Activated CD4-positive, alpha-beta T cell treated with anti-CD3 and anti-CD28 coated beads for 48 hours (primary cell): ENCODE data around the gene DGCR8.
A peak's percentile ranks its signal among the peaks of the same experiment; 100 is the strongest.
"Not testable (repeated sequence)": the region's sequence is repeated elsewhere in the genome, so short reads cannot be mapped to it uniquely, and the experiment has no call there.

ENCODE experiments used
- DNase-seq: peaks from one replicate; pipeline ENCODE4 v3.0.0-alpha.2; 2020

The DGCR8 gene

GRCh38 chr22:20156611-20157429 lies 76.8 kb downstream of the DGCR8 start:
- peak; percentile 93 for DNase-seq

DNA sequence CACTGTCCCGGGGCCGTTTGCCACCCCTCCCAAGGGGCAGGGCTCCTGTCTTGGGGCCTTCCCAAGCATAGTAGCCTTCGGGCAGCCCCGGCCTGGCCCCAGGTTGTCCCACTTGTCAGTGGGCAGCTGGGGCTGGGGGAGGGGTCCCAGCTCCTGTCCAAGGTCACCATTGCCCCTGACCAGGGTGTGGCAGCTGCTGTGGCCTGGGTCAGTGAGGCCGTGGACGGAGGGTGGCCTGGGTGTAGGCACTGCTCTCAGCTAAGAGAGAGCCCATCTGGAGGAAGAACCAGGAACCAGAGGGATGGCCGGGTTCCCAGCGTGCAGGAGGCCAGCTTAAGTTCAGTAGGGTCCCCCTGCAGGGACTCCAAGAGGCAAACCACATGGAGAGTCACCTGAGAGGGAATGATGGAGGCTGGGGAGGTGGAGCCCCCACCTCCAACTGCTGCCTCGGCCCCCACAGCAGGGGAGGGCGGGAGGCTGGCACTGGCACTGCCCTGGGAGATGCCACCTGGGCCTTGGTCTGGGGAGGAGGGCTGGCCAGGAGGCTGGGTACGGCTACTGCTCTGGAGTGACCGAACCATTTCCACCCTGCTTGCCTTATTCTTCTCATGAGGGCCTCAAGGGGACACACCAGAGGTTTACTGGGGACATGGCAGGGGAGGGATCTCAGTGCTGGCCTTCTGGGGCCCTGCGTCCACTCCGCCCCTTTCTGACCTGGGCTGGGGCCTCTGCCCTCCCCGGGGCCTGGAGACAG lies 77.6 kb downstream of the DGCR8 start:
- DNase-seq = no peak

GRCh38 chr22:20158391-20159036 lies 78.5 kb downstream of the DGCR8 start:
- DNase-seq = no peak

DNA sequence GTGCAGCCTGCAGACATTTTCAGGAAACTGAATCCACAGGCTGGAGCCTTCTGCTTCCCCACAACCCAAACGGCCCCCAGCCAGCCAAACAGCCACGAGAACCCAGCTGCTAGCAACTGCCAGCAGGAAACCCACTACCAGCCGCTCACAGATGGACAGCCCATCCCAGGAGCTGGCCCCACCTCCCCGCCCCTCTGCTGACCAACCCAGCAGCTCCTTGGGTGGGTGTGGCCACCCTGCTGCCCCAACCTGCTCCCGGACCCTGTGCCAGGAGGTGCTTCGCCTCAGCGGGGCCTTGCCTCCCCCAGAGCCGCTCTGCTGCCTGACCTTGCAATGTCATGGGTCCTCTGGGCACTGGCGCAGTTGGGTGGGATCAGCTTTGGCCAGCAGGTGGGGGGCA lies 79.0 kb downstream of the DGCR8 start:
- DNase-seq = no peak

DNA sequence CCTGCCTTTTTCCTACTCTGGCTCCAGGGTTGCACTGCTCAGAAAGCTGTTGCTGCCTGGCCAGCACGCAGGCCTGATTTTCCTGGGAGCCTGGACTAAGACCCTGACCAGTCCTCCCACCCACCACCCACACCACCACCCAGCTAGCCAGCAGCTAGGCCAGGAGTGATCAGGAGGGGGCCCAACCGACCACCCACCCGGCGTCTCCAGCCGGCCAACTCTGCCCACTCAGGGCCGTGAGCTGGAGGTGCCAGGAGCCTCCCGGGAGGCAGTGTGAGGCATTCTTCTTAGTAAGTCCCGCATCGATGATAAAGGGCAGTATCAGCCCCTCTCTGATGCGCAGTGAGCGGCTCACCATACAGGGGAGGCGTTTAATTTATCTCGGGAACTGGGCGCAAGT lies 79.5 kb downstream of the DGCR8 start:
- not testable (repeated sequence) for DNase-seq

- no peak for DNase-seq
These were observed 80.0 kb downstream of the DGCR8 start for GRCh38 chr22:20160041-20160440.
